Measurements from ENCODE around the gene UGT1A10. TPM values are rescaled to one million over a fixed set of nuclear protein-coding genes. Genes with fewer than 3 reads are reported as not detected.
"Not testable (repeated sequence)": the region's sequence is repeated elsewhere in the genome, so short reads cannot be mapped to it uniquely, and the experiment has no call there.

UGT1A10 gene
- total RNA-seq, 1 donor, result not detected

DNA sequence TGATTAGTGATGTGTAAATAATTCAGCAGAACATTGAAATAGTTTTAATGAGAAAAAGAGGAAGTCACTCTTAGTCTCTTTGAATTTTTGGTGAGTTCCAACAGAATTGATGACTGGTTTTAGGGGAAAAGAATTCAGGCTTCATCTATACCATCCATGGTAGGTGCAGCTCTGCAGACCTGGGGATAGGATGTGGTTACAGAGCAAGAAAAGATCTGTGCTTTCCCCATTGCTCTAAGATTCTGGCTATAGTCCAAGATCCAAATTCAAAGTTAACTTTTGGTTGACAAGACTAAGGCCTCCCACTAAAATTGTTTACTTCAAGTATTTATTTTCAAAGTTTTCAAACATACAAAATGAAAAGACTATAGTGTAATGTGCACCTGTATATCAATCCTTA, 3.6 kb downstream of the UGT1A10 start:
- Histone ChIP-seq H3K4me2 (ENCODE audit: insufficient read depth, low read length) (no peak overlapping the region), H3K27me3 (ENCODE audit: insufficient read depth, low read length) (no peaks in the 10 kb centered on the region), H3K79me2 (ENCODE audit: insufficient read depth, low read length) (no peaks in the 10 kb centered on the region), H4K20me1 (ENCODE audit: insufficient read depth, low read length) (no peaks in the 10 kb centered on the region), H3K27ac (ENCODE audit: low read depth, low read length) (no peak overlapping the region), H3K4me1 (ENCODE audit: insufficient read depth, low read length) (no peaks in the 10 kb centered on the region), H2AFZ (ENCODE audit: low read length) (no peak overlapping the region), H3K4me3 (ENCODE audit: insufficient read depth, low read length) (no peak overlapping the region), H3K36me3 (ENCODE audit: insufficient read depth, low read length) (no peaks in the 10 kb centered on the region), H3K9me3 (ENCODE audit: low read depth, low read length) (no peaks in the 10 kb centered on the region)
- DNase-seq (ENCODE audit: insufficient read length, low spot score, missing footprints), result no peak
- TF ChIP-seq CTCF (IDR thresholded peaks at IDR 0.05; ENCODE audit: extremely low read depth, low read depth, low read length), result no peak

DNA sequence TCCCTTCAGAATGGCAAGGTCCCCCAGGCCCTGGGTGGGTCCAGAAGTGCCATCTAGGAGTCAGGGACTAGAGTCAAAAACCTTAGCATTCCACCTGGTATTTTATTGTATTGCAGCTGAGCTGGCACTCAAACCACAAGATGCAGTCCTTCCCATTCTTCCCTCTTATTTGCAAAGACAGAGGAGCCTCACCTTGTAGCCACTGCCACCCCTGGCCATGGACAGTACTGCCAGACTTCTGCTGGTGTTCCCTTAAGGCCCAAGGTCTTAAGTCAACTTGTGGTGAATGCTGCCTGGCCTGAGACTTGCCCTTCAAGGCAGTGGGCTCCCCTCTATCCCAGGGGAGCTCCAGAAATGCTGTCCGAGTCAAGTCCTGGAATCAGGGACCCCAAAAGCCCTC, 6.9 kb downstream of the UGT1A10 start:
- H3K27ac ChIP-seq (ENCODE audit: low read depth, low read length), result no peak overlapping the region
- H3K4me2 ChIP-seq (ENCODE audit: insufficient read depth, low read length), result no peak overlapping the region
- H3K9me3 ChIP-seq (ENCODE audit: low read depth, low read length), result no peaks in the 10 kb centered on the region
- no peaks in the 10 kb centered on the region for H3K27me3 ChIP-seq (ENCODE audit: insufficient read depth, low read length)
- peak; percentile 6 for DNase-seq (ENCODE audit: insufficient read length, low spot score, missing footprints)
- no peaks in the 10 kb centered on the region for H3K36me3 ChIP-seq (ENCODE audit: insufficient read depth, low read length)
- TF ChIP-seq CTCF (IDR thresholded peaks at IDR 0.05; ENCODE audit: extremely low read depth, low read depth, low read length), result peak; percentile 27
- no peak overlapping the region for H3K4me3 ChIP-seq (ENCODE audit: insufficient read depth, low read length)
- H2AFZ ChIP-seq (ENCODE audit: low read length), result no peak overlapping the region
- H3K79me2 ChIP-seq (ENCODE audit: insufficient read depth, low read length), result no peaks in the 10 kb centered on the region
- no peaks in the 10 kb centered on the region for H3K4me1 ChIP-seq (ENCODE audit: insufficient read depth, low read length)
- no peaks in the 10 kb centered on the region for H4K20me1 ChIP-seq (ENCODE audit: insufficient read depth, low read length)

DNA sequence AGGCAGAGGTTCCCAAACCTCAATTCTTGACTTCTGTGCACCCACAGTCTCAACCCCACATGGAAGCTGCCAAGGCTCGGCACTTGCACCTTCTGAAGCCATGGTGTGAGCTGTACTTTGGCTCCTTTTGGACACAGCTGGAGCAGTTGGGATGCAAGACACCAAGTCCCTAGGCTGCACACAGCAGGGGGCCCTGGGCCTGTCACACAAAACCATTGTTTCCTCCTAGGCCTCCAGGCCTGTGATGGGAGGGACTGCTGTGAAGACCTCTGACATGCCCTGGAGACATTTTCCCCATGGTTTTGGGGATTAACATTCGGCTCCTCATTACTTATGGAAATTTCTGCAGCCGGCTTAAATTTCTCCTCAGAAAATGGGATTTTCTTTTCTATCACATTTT, 9.8 kb downstream of the UGT1A10 start:
- not testable (repeated sequence) for H3K4me3 ChIP-seq (ENCODE audit: insufficient read depth, low read length); H3K27me3 ChIP-seq (ENCODE audit: insufficient read depth, low read length); H2AFZ ChIP-seq (ENCODE audit: low read length); H3K79me2 ChIP-seq (ENCODE audit: insufficient read depth, low read length); H3K27ac ChIP-seq (ENCODE audit: low read depth, low read length); H3K4me2 ChIP-seq (ENCODE audit: insufficient read depth, low read length); DNase-seq (ENCODE audit: insufficient read length, low spot score, missing footprints); H3K4me1 ChIP-seq (ENCODE audit: insufficient read depth, low read length); H3K36me3 ChIP-seq (ENCODE audit: insufficient read depth, low read length); H4K20me1 ChIP-seq (ENCODE audit: insufficient read depth, low read length); H3K9me3 ChIP-seq (ENCODE audit: low read depth, low read length)

DNA sequence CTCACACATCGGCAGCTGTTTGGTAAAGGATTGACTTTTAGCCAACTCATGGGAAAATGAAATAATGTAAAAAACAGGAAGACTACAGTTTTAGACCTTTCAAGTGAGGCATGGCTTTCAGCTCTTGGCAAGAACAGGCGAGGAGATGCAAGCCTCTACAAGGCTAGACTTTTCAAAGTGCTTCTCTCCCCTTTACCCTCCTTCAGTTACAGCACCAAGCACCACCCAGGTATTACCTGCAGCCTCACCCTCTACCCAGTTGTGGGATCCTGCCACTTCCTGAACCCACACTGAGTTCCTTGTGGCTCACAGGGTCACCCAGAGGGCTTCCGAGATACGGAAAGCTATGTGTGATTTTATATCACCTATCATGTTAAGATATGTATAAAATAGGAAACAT, 14.7 kb downstream of the UGT1A10 start:
- H3K9me3 ChIP-seq (ENCODE audit: low read depth, low read length), result no peaks in the 10 kb centered on the region
- TF ChIP-seq CTCF (IDR thresholded peaks at IDR 0.05; ENCODE audit: extremely low read depth, low read depth, low read length), result no peak
- no peak for DNase-seq (ENCODE audit: insufficient read length, low spot score, missing footprints)
- H3K36me3 ChIP-seq (ENCODE audit: insufficient read depth, low read length), result no peaks in the 10 kb centered on the region
- no peaks in the 10 kb centered on the region for H3K79me2 ChIP-seq (ENCODE audit: insufficient read depth, low read length)
- no peaks in the 10 kb centered on the region for H4K20me1 ChIP-seq (ENCODE audit: insufficient read depth, low read length)
- no peak overlapping the region for H3K4me3 ChIP-seq (ENCODE audit: insufficient read depth, low read length)
- no peak overlapping the region for H3K27ac ChIP-seq (ENCODE audit: low read depth, low read length)
- no peak overlapping the region for H3K4me2 ChIP-seq (ENCODE audit: insufficient read depth, low read length)
- H3K4me1 ChIP-seq (ENCODE audit: insufficient read depth, low read length), result no peaks in the 10 kb centered on the region
- peaks cover 5% of the 10 kb centered on the region for H3K27me3 ChIP-seq (ENCODE audit: insufficient read depth, low read length)
- no peak overlapping the region for H2AFZ ChIP-seq (ENCODE audit: low read length)

DNA sequence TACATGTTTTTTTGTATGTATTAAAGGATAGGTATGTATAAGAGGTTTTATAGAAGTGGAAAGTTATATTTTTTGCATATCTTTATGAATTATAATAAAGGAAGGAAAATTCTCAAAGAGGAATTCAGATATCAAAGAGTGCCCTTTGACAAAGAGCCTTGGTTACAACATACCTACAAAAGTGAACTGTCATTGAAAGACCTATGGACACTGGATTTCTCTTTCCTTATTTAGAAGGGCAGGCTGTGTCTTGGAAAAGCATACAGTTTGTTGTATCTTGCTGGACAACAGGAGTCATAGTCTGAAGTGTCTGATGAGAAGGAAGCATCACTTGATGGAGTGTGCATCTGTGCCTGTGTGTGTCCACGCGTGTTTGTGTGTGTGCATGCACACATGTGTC, 15.2 kb downstream of the UGT1A10 start:
- no peak overlapping the region for H3K4me2 ChIP-seq (ENCODE audit: insufficient read depth, low read length)
- peaks cover 5% of the 10 kb centered on the region for H3K27me3 ChIP-seq (ENCODE audit: insufficient read depth, low read length)
- H3K27ac ChIP-seq (ENCODE audit: low read depth, low read length), result no peak overlapping the region
- H2AFZ ChIP-seq (ENCODE audit: low read length), result no peak overlapping the region
- H4K20me1 ChIP-seq (ENCODE audit: insufficient read depth, low read length), result no peaks in the 10 kb centered on the region
- H3K9me3 ChIP-seq (ENCODE audit: low read depth, low read length), result no peaks in the 10 kb centered on the region
- H3K79me2 ChIP-seq (ENCODE audit: insufficient read depth, low read length), result no peaks in the 10 kb centered on the region
- no peaks in the 10 kb centered on the region for H3K36me3 ChIP-seq (ENCODE audit: insufficient read depth, low read length)
- H3K4me1 ChIP-seq (ENCODE audit: insufficient read depth, low read length), result no peaks in the 10 kb centered on the region
- no peak overlapping the region for H3K4me3 ChIP-seq (ENCODE audit: insufficient read depth, low read length)
- no peak for TF ChIP-seq CTCF (IDR thresholded peaks at IDR 0.05; ENCODE audit: extremely low read depth, low read depth, low read length)
- no peak for DNase-seq (ENCODE audit: insufficient read length, low spot score, missing footprints)

All from osteoblast (primary cell).